Mucosa of gallbladder (tissue), 1 donor: Measurements from ENCODE around the gene FOXS1. TPM values are rescaled to one million over a fixed set of nuclear protein-coding genes. Genes with fewer than 3 reads are reported as not detected.
"Not testable (repeated sequence)": the region's sequence is repeated elsewhere in the genome, so short reads cannot be mapped to it uniquely, and the experiment has no call there.

Source experiments
- DNase-seq: peaks from one replicate; pipeline ENCODE4 v3.0.0-alpha.2; 2020; ENCODE audit warnings: low spot score
- total RNA-seq: library from RNA; stranded (reverse); gene quantifications from one replicate; pipeline ENCODE4 v1.2.1, GENCODE V29; 2021
- donor health status: DM: no; HTN: no; CAD: no.

FOXS1 gene
- total RNA-seq, 1 donor from 2014 or later: 1.6 TPM

GRCh38 chr20:31840906-31841816, 4.2 kb downstream of the FOXS1 start:
- no peak for DNase-seq

- no peak for DNase-seq
These were observed 5.5 kb downstream of the FOXS1 start for GRCh38 chr20:31839782-31840487.

GRCh38 chr20:31838646-31839292, 6.6 kb downstream of the FOXS1 start:
- no peak for DNase-seq

DNA sequence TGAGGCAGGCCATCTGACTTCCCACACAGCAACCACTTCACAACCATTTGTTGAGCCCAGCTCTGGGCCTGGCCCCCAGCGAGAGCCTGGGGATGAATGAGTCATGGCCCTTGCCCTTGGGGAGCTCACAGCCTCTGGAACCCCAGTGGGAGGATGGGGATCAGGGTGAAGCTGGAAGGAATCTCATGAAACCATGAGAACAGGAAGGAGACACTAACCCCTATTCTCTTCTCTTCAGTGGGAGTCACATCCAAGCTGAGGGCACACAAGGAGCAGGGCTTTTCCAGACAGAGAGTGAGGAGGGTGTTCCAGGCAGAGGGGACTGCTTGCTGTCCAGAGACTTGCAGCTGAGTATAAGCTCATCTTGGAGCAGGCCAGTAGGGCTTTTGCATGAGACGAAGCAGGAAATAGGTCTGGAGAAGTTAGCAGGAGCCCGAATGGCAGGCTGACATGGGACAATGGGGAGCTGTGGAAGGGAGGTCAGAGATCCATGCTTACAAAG, 7.5 kb downstream of the FOXS1 start:
- no peak for DNase-seq

GRCh38 chr20:31836853-31837608, 8.4 kb downstream of the FOXS1 start:
- no peak for DNase-seq

- DNase-seq: peak; percentile 78
These were observed 9.2 kb downstream of the FOXS1 start for GRCh38 chr20:31835977-31836852.

GRCh38 chr20:31835554-31835953, 9.8 kb downstream of the FOXS1 start:
- no peak for DNase-seq

DNA sequence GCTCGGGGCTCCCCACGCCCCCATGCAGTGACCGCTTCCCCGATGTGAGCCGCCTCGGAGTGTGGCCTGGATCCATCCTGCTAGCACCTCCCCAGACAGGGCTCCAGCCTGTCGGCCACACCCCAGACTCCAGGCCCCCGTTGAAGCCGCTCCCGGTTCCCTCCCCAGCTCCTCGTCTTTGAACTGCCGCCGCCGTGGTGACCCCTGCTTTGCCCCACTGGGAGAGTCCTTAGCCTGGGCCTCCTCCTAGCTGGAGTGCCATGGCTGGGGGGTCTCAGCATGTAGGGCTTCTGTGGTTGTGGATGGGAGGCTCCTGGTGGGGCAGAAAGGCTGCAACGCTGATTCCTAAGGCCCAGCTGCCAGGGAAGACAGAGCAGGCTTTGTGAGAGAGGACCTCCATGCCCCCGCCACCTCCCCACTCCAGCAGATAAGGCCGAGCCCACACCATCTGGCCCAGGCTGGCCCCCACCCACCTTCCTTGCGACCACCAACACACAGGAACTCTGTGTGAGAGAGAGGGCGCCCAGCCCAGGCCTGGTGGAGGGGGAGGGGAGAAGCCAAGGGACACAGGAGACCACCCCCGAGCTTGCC, 11.4 kb downstream of the FOXS1 start:
- DNase-seq: no peak

DNA sequence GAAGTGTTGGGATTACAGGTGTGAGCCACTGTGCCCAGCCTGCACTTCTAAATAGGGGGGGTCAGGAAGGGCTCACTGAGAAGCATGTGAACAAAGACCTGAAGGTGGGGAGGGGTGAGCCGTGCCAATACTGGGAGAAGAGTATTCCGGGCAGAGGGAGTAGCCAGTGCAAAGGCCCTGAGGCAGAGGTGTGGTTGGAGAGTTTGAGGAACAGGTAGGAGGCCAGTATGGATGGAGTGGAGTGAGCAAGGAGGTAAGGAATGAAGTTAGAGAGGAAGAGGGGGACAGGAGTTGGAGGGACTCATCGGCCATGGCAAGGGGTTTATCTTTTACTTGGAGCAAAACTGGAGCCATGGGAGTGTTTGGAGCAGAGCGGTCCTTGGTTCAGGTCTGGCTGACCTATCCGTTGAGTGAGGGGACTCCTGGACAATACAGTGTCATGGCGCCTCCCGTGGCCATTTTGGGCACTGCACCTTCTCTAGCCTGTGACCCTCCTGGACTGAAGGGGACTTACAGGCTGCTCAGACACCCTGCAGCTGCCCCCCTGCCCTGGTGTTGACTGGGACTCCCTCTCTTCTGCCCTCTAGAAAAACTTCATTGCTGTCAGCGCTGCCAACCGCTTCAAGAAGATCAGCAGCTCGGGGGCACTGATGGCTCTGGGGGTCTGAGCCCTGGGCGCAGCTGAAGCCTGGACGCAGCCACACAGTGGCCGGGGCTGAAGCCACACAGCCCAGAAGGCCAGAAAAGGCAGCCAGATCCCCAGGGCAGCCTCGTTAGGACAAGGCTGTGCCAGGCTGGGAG, 12.1 kb downstream of the FOXS1 start:
- DNase-seq: peak; percentile 36

DNA sequence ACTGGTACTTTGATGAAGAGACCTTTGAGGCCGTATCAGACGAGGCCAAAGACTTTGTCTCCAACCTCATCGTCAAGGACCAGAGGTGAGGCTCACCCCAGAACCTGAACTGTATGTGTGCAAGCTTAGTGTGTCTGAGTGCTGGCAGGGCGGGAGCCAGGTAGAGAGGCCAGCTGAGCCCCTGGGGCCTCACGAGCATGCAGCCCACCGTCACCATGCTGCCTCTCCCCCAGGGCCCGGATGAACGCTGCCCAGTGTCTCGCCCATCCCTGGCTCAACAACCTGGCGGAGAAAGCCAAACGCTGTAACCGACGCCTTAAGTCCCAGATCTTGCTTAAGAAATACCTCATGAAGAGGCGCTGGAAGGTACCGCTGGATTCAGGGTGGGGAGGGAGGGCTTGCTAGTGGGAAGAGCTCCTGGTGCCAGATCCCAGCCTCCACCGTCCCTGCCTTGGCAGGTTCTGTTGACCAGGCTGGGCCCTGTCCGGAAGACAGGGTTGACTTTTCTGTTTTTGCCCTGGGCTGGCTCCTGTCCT, 13.6 kb downstream of the FOXS1 start:
- no peak for DNase-seq

DNA sequence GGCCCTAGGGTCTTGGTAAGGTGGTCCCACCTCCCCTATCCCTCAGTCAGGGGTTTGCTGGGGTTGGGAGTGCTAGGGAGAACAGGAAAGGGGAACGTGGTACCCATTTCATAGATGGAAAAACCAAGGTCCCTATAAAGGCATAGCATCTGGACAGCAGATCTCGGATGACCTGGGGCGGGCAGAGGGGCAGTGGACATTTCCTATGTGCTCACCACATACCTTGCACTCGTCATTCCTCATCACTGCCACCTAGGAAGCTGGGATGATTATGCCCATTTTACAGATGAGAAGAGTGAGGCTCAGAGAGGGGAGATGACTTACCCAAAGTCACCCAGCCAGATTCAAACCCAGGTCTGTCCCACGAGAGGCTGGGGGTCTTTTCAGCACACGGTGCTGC, 14.2 kb downstream of the FOXS1 start:
- DNase-seq: no peak

DNA sequence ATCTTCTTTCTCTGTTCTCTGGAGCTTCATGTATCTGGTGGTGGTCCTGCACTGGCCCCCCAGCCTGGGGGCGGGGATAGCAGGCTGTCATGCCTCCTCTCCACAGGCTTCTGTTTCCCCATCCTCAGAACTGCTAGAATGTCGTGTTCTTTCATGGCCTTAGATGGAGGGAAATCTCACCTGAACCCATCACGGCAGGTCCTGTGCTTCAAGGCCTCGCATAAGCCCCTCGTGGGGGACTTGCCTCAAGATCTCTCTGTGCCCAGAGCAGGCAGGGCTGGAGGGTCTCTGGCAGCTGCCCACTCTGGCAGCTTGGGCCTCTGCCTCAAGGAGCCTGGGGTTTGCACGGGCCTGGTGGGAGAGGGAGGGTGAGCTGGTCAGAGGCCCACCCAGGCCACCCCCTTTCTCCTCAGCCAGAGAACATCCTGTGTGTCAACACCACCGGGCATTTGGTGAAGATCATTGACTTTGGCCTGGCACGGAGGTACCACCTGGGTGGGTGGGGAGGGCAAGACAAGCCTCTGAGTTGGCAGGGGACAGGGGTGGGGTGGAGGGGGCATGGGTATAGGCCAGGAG, 14.9 kb downstream of the FOXS1 start:
- no peak for DNase-seq

GRCh38 chr20:31829731-31830130, 15.7 kb downstream of the FOXS1 start:
- no peak for DNase-seq

- DNase-seq: not testable (repeated sequence)
These were observed 17.4 kb downstream of the FOXS1 start for GRCh38 chr20:31828016-31828415.

DNA sequence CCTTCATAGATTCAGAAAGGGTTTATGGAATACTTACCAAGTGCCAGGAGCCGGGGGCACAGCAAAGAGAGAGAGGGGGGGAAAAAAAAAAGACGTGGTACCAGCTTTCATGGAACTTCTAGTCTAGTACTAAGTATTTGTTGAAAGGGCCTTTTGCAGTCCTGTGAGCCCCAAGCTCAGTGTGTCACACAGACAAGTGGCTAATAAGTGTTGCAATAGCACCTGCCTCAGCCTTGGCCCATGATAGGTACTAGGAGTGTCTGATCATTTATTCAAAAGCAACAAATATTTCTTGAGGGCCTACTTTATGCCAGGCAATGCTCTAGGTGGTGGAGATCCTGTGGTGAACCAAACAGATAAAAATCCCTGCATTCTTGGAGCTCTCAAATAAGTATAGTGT, 18.3 kb downstream of the FOXS1 start:
- DNase-seq: no peak

DNA sequence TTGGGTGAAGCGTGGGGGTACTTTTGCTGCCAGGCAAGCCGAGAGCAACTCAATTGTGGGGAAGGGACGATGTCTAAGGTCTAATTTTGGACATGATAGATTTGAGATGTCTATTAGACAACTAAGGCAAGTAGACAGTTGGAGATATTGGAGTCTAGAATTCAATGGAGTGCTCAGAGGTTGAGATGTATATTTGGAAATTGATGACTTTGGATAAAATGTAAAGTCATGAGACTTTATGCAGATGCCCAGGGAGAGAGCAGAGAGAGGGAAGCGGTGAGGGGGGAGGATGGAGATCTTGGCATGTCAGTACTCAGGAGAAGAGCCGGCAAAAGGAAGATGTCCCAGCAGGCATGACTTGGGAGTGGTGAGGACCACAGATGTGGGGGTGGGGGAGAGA, 19.3 kb downstream of the FOXS1 start:
- no peak for DNase-seq

DNA sequence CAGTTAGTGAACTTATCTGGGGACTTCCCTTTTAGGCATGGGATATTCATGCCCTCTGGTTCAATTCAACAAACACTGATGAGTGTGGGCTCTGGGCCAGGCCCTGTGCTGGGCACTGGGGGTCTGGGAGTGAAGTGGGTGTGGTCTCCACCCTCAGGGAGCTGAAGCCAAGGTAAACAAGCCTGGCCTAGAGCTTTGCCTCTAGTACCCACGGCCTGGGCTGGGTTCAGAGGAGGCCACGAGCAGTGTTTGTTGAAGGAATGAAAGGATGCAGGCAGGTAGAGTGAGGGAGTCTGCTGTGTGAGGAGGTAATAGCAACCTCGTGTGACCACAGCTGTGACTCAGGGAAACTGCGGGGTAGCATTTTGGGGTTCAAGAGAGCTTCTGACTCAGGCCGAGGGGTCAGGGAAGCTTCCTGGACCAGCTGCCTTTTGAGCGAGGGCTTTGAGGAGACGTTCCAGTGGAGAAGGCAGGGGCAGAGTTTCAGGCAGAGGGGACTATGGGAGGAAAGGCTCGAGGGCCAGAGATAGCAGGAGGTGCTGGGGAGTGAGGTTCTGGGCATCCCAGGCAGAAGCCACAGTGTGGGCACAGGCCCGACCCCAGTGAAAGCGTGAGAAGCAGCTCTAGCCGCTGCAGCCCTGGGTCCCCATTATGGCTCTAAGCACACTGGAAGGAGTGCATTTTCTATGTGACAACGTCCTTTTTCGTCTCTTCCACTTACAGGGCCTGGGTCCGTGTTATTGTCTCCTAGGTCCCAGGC, 20.7 kb downstream of the FOXS1 start:
- no peak for DNase-seq

GRCh38 chr20:31824125-31824485, 21.3 kb downstream of the FOXS1 start:
- no peak for DNase-seq
